GM21367 (cell line): ENCODE measurements around the gene GSG1L2.

ENCODE experiments used
- ATAC-seq: cut with Tn5 transposase; IDR thresholded peaks from one replicate; pipeline ENCODE4 v1.9.1; 2021; ENCODE audit not compliant: unreplicated experiment

The GSG1L2 gene

GRCh38 chr17:9821921-9822320 is at the start of gene GSG1L2:
Gene GSG1L2, minus strand, starts transcription at chr17:9822079. Its CDS starts 8 bp downstream, at chr17:9822071.
- no peak for ATAC-seq

- no peak for ATAC-seq
Measured at GRCh38 chr17:9868552-9868951, 46.7 kb upstream of the GSG1L2 start.

GRCh38 chr17:9865586-9865985 is 43.7 kb upstream of the GSG1L2 start:
- no peak for ATAC-seq

- no peak for ATAC-seq
Measured at GRCh38 chr17:9862949-9863348, 41.1 kb upstream of the GSG1L2 start.

GRCh38 chr17:9862220-9862619 is 40.3 kb upstream of the GSG1L2 start:
- no peak for ATAC-seq

GRCh38 chr17:9860851-9861250 is 39.0 kb upstream of the GSG1L2 start:
- ATAC-seq = no peak

- ATAC-seq = no peak
Measured at GRCh38 chr17:9859781-9860180, 37.9 kb upstream of the GSG1L2 start.

- ATAC-seq = no peak
Measured at GRCh38 chr17:9855036-9855435, 33.2 kb upstream of the GSG1L2 start.

GRCh38 chr17:9854255-9854654 is 32.4 kb upstream of the GSG1L2 start:
- ATAC-seq = no peak

- ATAC-seq = no peak
Measured at GRCh38 chr17:9850151-9850550, 28.3 kb upstream of the GSG1L2 start.

GRCh38 chr17:9845306-9845705 is 23.4 kb upstream of the GSG1L2 start:
- ATAC-seq = no peak

GRCh38 chr17:9844153-9844552 is 22.3 kb upstream of the GSG1L2 start:
- ATAC-seq = no peak

GRCh38 chr17:9843152-9844010 is 21.5 kb upstream of the GSG1L2 start:
- ATAC-seq = no peak

- ATAC-seq = no peak
Measured at GRCh38 chr17:9842057-9842758, 20.3 kb upstream of the GSG1L2 start.

- ATAC-seq = no peak
Measured at GRCh38 chr17:9839433-9839832, 17.6 kb upstream of the GSG1L2 start.

GRCh38 chr17:9837551-9838471 is 15.9 kb upstream of the GSG1L2 start:
- ATAC-seq = no peak

- no peak for ATAC-seq
Measured at GRCh38 chr17:9833922-9834321, 12.0 kb upstream of the GSG1L2 start.

GRCh38 chr17:9830711-9831110 is 8.8 kb upstream of the GSG1L2 start:
- no peak for ATAC-seq

GRCh38 chr17:9829343-9829742 is 7.5 kb upstream of the GSG1L2 start:
- no peak for ATAC-seq

- ATAC-seq = no peak
Measured at GRCh38 chr17:9828296-9829295, 6.7 kb upstream of the GSG1L2 start.
